Measurements from ENCODE around the gene PURA.

The PURA gene

DNA sequence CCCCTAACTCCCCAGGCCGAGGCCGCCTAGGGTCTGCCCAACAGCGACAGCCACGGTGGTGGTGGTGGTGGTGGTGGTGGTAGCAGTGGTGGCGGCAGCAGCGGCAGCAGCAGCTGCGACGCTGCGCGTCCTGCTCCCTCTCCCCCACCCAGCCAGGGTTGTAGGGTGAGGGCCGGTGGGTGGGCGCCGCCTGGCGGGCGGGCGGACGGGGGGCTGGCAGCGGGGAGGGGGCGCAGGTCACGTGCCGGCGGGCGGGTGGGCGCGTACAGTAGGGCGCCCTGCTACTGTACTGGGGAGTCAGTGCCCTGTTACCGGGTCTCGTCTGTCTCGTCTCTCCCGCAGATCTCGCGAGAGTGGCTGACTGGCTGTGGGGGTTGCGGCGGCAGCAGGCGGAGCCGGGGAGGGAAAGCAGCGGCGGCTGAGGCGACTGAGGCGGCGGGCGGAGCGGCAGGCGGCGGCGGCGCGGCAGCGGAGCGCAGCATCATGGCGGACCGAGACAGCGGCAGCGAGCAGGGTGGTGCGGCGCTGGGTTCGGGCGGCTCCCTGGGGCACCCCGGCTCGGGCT is at the start of gene PURA:
Gene PURA (plus strand): TSS at position 411 of the 565 bp plus-strand sequence. CDS start 73 bp downstream, at position 484.
- Mint-ChIP-seq H3K4me3 (peak within 1 kb of the TSS; percentile 87 to 97), H3K27ac (peak within 1 kb of the TSS; percentile 96), H3K27me3 (peaks cover 6 to 7% of the 10 kb centered on the region in 2 donors), H3K9me3 (no peaks in the 10 kb centered on the region), H3K4me1 (peaks cover 32 to 49% of the 10 kb centered on the region in 2 donors), H3K36me3 (peaks cover 0 to 7% of the 10 kb centered on the region in 2 donors)
- DNase-seq (peak; percentile 96), ATAC-seq (replicated peaks) (peak; percentile 91 to 93)

DNA sequence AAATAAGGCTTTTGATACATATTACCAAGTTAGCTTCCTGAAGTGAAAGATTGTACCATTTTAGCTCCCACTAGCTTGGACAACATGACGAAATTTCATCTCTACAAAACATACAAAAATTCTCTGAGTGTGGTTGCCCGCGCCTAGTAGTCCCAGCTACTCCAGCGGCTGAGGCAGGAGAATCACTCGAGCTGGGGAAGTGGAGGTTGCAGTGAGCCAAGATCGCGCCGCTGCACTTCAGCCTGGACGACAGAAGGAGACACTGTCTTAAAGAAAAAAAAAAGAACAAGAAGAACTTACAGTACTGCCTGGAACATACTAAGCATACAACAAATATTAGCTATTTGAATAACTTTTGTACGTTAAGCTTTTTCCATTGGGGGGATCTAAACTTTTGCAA is 41.1 kb upstream of the PURA start:
- ATAC-seq (replicated peaks) (no peak), DNase-seq (no peak)
- H3K4me1 Mint-ChIP-seq = no peaks in the 10 kb centered on the region
- no peaks in the 10 kb centered on the region for H3K36me3 Mint-ChIP-seq
- H3K27me3 Mint-ChIP-seq = peaks cover 29 to 36% of the 10 kb centered on the region in 2 donors
- no peaks in the 10 kb centered on the region for H3K9me3 Mint-ChIP-seq
- H3K27ac Mint-ChIP-seq = no peak overlapping the region
- H3K4me3 Mint-ChIP-seq = no peak overlapping the region

GRCh38 chr5:140073296-140073695 is 40.6 kb upstream of the PURA start:
- ATAC-seq (replicated peaks) (no peak), DNase-seq (no peak)
- H3K27ac Mint-ChIP-seq = no peak overlapping the region
- no peaks in the 10 kb centered on the region for H3K9me3 Mint-ChIP-seq
- H3K4me3 Mint-ChIP-seq = no peak overlapping the region
- peaks cover 24 to 31% of the 10 kb centered on the region in 2 donors for H3K27me3 Mint-ChIP-seq
- H3K4me1 Mint-ChIP-seq = no peaks in the 10 kb centered on the region
- no peaks in the 10 kb centered on the region for H3K36me3 Mint-ChIP-seq

DNA sequence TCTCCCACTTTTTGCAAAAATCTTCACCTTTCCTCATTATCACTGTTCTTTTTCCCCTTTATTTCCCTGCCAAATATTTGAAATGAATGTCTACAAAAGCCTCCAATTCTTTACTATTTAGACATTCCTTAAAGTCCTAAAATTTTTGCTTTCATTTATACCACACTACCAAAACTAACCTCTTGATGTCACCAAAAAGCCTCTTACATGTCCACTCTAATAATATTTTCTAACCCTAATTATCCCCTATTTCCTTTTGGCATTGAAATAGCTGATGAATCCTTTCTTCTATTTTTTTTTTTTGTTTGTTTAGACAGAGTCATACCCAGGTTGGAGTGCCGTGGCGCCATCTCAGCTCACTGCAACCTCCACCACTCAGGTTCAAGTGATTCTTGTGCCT is 38.5 kb upstream of the PURA start:
- DNase-seq (no peak), ATAC-seq (replicated peaks) (no peak)
- Mint-ChIP-seq H3K27me3 (peaks cover 22 to 24% of the 10 kb centered on the region in 2 donors), H3K27ac (no peak overlapping the region), H3K9me3 (no peaks in the 10 kb centered on the region), H3K4me3 (no peak overlapping the region), H3K36me3 (no peaks in the 10 kb centered on the region), H3K4me1 (no peaks in the 10 kb centered on the region)

GRCh38 chr5:140076142-140076541 is 37.8 kb upstream of the PURA start:
- Mint-ChIP-seq H3K4me3 (no peak overlapping the region), H3K9me3 (no peaks in the 10 kb centered on the region), H3K27ac (no peak overlapping the region), H3K27me3 (peaks cover 18 to 25% of the 10 kb centered on the region in 2 donors), H3K4me1 (no peaks in the 10 kb centered on the region), H3K36me3 (no peaks in the 10 kb centered on the region)
- DNase-seq (no peak), ATAC-seq (replicated peaks) (no peak)

DNA sequence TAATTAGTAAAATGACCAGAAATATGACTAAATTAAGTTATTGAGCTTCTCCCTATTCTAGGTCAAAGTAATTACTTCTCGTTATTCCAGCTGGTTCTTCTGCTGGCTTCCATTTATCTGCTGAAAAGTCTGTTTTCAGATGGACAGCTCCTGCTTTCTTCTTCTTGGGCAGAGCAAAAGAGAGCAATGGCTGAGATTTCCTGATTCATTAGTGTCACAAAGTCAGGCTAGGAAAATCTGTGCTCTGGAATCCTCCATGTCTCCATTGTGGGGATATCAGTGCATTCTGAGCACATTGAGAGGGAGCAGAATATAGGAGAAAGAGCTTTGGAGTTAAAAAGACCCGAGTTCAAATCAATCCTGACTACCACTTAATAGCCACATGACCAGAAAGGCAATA is 37.1 kb upstream of the PURA start:
- Mint-ChIP-seq H3K27ac (no peak overlapping the region), H3K36me3 (no peaks in the 10 kb centered on the region), H3K9me3 (no peaks in the 10 kb centered on the region), H3K27me3 (peaks cover 14 to 25% of the 10 kb centered on the region in 2 donors), H3K4me3 (no peak overlapping the region), H3K4me1 (no peaks in the 10 kb centered on the region)
- ATAC-seq (replicated peaks) (no peak), DNase-seq (no peak)

- Mint-ChIP-seq H3K4me3 (no peak overlapping the region), H3K9me3 (no peaks in the 10 kb centered on the region), H3K27me3 (peaks cover 20 to 39% of the 10 kb centered on the region in 2 donors), H3K27ac (no peak overlapping the region), H3K4me1 (no peaks in the 10 kb centered on the region), H3K36me3 (no peaks in the 10 kb centered on the region)
- DNase-seq (no peak), ATAC-seq (replicated peaks) (no peak)
These were observed 30.8 kb upstream of the PURA start for GRCh38 chr5:140083120-140083519.

DNA sequence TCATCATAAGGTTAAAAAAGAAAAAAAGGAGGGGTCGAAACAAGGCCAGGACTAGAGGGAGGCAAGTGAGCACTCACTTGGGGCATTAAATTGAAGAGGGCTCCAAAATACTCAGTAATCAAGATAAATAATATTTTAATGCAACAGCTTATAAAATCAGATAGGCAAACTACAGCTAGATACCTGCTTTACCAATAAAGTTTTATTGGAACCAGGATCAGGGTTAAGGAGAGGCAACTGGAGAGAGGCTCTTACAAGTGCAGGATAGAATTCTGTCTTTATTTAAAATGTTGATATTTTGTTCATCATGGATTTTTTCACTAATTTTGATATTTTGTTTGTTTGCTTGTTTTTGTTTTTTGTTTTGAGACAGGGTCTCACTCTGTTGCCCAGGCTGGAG is 30.3 kb upstream of the PURA start:
- peaks cover 20 to 39% of the 10 kb centered on the region in 2 donors for H3K27me3 Mint-ChIP-seq
- no peak overlapping the region for H3K27ac Mint-ChIP-seq
- H3K4me1 Mint-ChIP-seq = no peaks in the 10 kb centered on the region
- ATAC-seq (replicated peaks) (no peak), DNase-seq (no peak)
- H3K4me3 Mint-ChIP-seq = no peak overlapping the region
- no peaks in the 10 kb centered on the region for H3K36me3 Mint-ChIP-seq
- H3K9me3 Mint-ChIP-seq = no peaks in the 10 kb centered on the region

GRCh38 chr5:140084541-140084940 is 29.4 kb upstream of the PURA start:
- no peak overlapping the region for H3K4me3 Mint-ChIP-seq
- peaks cover 25 to 39% of the 10 kb centered on the region in 2 donors for H3K27me3 Mint-ChIP-seq
- H3K4me1 Mint-ChIP-seq = no peaks in the 10 kb centered on the region
- peaks cover 0 to 4% of the 10 kb centered on the region in 2 donors for H3K9me3 Mint-ChIP-seq
- DNase-seq = no peak
- no peak overlapping the region for H3K27ac Mint-ChIP-seq
- ATAC-seq (replicated peaks) = no peak
- peaks cover 3% of the 10 kb centered on the region in 2 donors for H3K36me3 Mint-ChIP-seq

DNA sequence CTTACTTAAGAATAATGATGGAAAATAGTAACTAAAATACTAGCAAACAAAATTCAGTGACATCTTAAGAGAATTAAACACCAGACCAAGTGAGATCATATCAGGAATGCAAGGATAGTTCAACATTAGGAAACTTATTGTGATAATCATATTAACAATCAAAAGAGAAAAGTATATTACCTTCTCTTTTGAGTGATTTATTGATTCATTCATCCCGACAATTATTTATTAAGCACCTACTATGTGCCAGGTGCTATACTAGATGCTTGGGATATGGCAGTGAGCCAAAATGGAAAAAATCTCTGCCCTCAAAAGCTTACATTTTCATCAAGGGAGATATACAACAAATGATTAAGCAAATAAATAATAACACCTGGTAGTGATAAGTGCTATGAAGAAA is 23.7 kb upstream of the PURA start:
- no peak for DNase-seq
- no peak for ATAC-seq (replicated peaks)
- no peaks in the 10 kb centered on the region for H3K4me1 Mint-ChIP-seq
- H3K27ac Mint-ChIP-seq = no peak overlapping the region
- H3K9me3 Mint-ChIP-seq = peaks cover 12 to 13% of the 10 kb centered on the region in 2 donors
- no peak overlapping the region for H3K4me3 Mint-ChIP-seq
- peaks cover 18 to 23% of the 10 kb centered on the region in 2 donors for H3K27me3 Mint-ChIP-seq
- peaks cover 7 to 11% of the 10 kb centered on the region in 2 donors for H3K36me3 Mint-ChIP-seq

GRCh38 chr5:140093179-140093578 is 20.7 kb upstream of the PURA start:
- Mint-ChIP-seq H3K27ac (no peak overlapping the region), H3K4me1 (no peaks in the 10 kb centered on the region), H3K36me3 (peaks cover 7 to 11% of the 10 kb centered on the region in 2 donors), H3K27me3 (peaks cover 19 to 24% of the 10 kb centered on the region in 2 donors), H3K4me3 (no peak overlapping the region), H3K9me3 (peaks cover 12 to 13% of the 10 kb centered on the region in 2 donors)
- no peak for DNase-seq
- no peak for ATAC-seq (replicated peaks)

- ATAC-seq (replicated peaks) = no peak
- Mint-ChIP-seq H3K27me3 (peaks cover 19 to 24% of the 10 kb centered on the region in 2 donors), H3K36me3 (peaks cover 7 to 11% of the 10 kb centered on the region in 2 donors), H3K9me3 (peaks cover 12 to 13% of the 10 kb centered on the region in 2 donors), H3K4me1 (no peaks in the 10 kb centered on the region), H3K27ac (no peak overlapping the region), H3K4me3 (no peak overlapping the region)
- DNase-seq = no peak
These were observed 20.0 kb upstream of the PURA start for GRCh38 chr5:140093866-140094265.

GRCh38 chr5:140094889-140095288 is 19.0 kb upstream of the PURA start:
- peaks cover 21 to 26% of the 10 kb centered on the region in 2 donors for H3K27me3 Mint-ChIP-seq
- ATAC-seq (replicated peaks) = no peak
- peaks cover 4 to 8% of the 10 kb centered on the region in 2 donors for H3K36me3 Mint-ChIP-seq
- no peak overlapping the region for H3K27ac Mint-ChIP-seq
- H3K4me3 Mint-ChIP-seq = no peak overlapping the region
- H3K9me3 Mint-ChIP-seq = peaks cover 8 to 13% of the 10 kb centered on the region in 2 donors
- no peaks in the 10 kb centered on the region for H3K4me1 Mint-ChIP-seq
- no peak for DNase-seq

GRCh38 chr5:140101179-140101578 is 12.7 kb upstream of the PURA start:
- H3K27ac Mint-ChIP-seq = no peak overlapping the region
- no peak for ATAC-seq (replicated peaks)
- H3K4me3 Mint-ChIP-seq = no peak overlapping the region
- peaks cover 0 to 3% of the 10 kb centered on the region in 2 donors for H3K9me3 Mint-ChIP-seq
- H3K4me1 Mint-ChIP-seq = no peaks in the 10 kb centered on the region
- H3K36me3 Mint-ChIP-seq = peaks cover 0 to 4% of the 10 kb centered on the region in 2 donors
- peaks cover 22% of the 10 kb centered on the region in 2 donors for H3K27me3 Mint-ChIP-seq
- DNase-seq = no peak

DNA sequence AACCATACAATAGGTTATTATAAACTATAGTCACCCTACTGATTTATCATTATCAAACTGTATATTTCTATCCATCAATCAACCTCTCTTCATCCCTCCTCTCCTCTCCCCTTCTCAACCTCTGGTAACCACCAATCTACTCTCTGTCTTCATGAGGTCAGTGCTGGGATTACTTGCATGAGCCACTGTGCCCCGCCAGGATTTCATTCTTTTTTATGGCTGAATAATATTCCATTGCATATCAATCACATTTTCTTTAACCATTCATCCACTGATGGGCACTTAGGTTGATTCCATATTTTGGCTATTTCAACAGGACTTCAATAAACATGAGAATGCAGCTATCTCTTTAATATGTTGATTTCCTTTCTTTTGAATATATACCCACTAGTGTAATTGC is 10.8 kb upstream of the PURA start:
- H3K36me3 Mint-ChIP-seq = peaks cover 0 to 4% of the 10 kb centered on the region in 2 donors
- H3K4me3 Mint-ChIP-seq = no peak overlapping the region
- DNase-seq (no peak), ATAC-seq (replicated peaks) (no peak)
- no peak overlapping the region for H3K27ac Mint-ChIP-seq
- H3K27me3 Mint-ChIP-seq = peaks cover 18 to 21% of the 10 kb centered on the region in 2 donors
- peaks cover 5 to 8% of the 10 kb centered on the region in 2 donors for H3K4me1 Mint-ChIP-seq
- H3K9me3 Mint-ChIP-seq = peaks cover 0 to 3% of the 10 kb centered on the region in 2 donors
